ENCODE results near the gene RLIM.
"Not testable (repeated sequence)": the region's sequence is repeated elsewhere in the genome, so short reads cannot be mapped to it uniquely, and the experiment has no call there.

RLIM gene

DNA sequence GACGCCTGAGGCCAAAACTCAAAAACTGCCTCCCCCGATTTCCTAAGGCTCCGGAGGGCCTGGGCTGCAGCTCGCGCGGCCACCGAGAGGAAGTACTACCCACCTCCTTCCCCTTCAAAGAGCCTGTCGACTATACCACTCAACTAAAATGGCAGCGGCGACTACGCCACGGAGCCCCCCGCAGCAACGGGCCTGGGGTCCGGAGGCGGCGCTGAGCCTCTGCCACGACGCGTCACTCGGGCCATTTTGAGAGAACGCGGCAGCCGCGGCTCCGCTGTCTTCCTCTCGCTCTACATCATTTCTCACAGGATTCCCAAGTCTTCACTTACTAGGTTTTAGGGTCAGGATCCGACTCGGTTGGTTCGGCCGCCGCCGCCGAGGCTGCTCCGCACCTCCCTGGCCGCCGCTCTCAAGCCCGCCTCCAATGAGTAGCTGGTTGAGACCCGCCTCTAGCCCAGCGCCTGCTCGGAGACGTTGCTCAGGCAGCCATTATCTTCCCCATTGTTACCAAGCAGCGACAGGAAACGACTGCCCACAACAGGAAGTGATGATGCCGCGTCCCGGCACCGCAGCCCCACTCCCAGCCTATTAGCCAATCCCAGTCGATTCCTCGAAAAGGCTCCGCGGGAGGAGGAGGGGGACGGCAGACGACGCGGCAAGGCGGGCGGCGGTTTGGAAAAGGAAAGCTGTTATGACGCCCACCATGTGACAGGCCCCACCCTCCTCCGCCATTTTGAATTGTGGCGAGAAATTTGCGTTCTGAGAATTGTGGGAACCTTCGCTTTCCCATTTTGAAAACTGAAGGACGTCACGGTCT, at the start of gene RLIM:
RLIM (minus strand) TSS at position 532 of the 817 bp plus-strand sequence. CDS start 18,647 bp downstream, outside the sequence.
- H3K4me1 Mint-ChIP-seq = peaks cover 4% of the 10 kb centered on the region
- DNase-seq (ENCODE audit: low spot score in 2 of 2) (peak; percentile 68 to 92), ATAC-seq (peak; percentile 97)
- peak within 1 kb of the TSS; percentile 96 for H3K4me3 Mint-ChIP-seq
- peaks cover 48% of the 10 kb centered on the region for H3K36me3 Mint-ChIP-seq
- H3K27ac Mint-ChIP-seq = peak within 1 kb of the TSS; percentile 99
- no peaks in the 10 kb centered on the region for H3K9me3 Mint-ChIP-seq

- no peak for ATAC-seq
- no peak for DNase-seq (ENCODE audit: low spot score in 2 of 2)
- no peaks in the 10 kb centered on the region for H3K36me3 Mint-ChIP-seq
- no peak overlapping the region for H3K27ac Mint-ChIP-seq
- H3K4me1 Mint-ChIP-seq = peaks cover 5% of the 10 kb centered on the region
- no peaks in the 10 kb centered on the region for H3K9me3 Mint-ChIP-seq
- no peak overlapping the region for H3K4me3 Mint-ChIP-seq
These were observed 41.8 kb upstream of the RLIM start for GRCh38 chrX:74656079-74656745.

- H3K4me3 Mint-ChIP-seq; ATAC-seq; H3K9me3 Mint-ChIP-seq; DNase-seq (ENCODE audit: low spot score in 2 of 2); H3K27ac Mint-ChIP-seq; H3K4me1 Mint-ChIP-seq; H3K36me3 Mint-ChIP-seq: not testable (repeated sequence)
These were observed 40.5 kb upstream of the RLIM start for GRCh38 chrX:74654953-74655352.

GRCh38 chrX:74636749-74637314, 22.4 kb upstream of the RLIM start:
- Mint-ChIP-seq H3K4me3 (no peak overlapping the region), H3K9me3 (no peaks in the 10 kb centered on the region), H3K27ac (no peak overlapping the region), H3K4me1 (no peaks in the 10 kb centered on the region), H3K36me3 (no peaks in the 10 kb centered on the region)
- no peak for DNase-seq (ENCODE audit: low spot score in 2 of 2)
- no peak for ATAC-seq

- peak overlapping the region; percentile 99 for H3K27ac Mint-ChIP-seq
- ATAC-seq (no peak), DNase-seq (ENCODE audit: low spot score in 2 of 2) (peak in 1 of 2 donors; percentile 53)
- peaks cover 4% of the 10 kb centered on the region for H3K4me1 Mint-ChIP-seq
- peaks cover 55% of the 10 kb centered on the region for H3K36me3 Mint-ChIP-seq
- H3K4me3 Mint-ChIP-seq = peak overlapping the region; percentile 96
- H3K9me3 Mint-ChIP-seq = no peaks in the 10 kb centered on the region
These were observed 893 bp downstream of the RLIM start for GRCh38 chrX:74613370-74614092.

GRCh38 chrX:74606799-74607198, 7.6 kb downstream of the RLIM start:
- no peaks in the 10 kb centered on the region for H3K9me3 Mint-ChIP-seq
- H3K4me3 Mint-ChIP-seq = no peak overlapping the region
- peaks cover 76% of the 10 kb centered on the region for H3K36me3 Mint-ChIP-seq
- DNase-seq (ENCODE audit: low spot score in 2 of 2) (no peak), ATAC-seq (no peak)
- peaks cover 24% of the 10 kb centered on the region for H3K4me1 Mint-ChIP-seq
- no peak overlapping the region for H3K27ac Mint-ChIP-seq

GRCh38 chrX:74606342-74606741, 8.1 kb downstream of the RLIM start:
- no peaks in the 10 kb centered on the region for H3K9me3 Mint-ChIP-seq
- peaks cover 75% of the 10 kb centered on the region for H3K36me3 Mint-ChIP-seq
- DNase-seq (ENCODE audit: low spot score in 2 of 2) = no peak
- H3K4me1 Mint-ChIP-seq = peaks cover 24% of the 10 kb centered on the region
- no peak overlapping the region for H3K4me3 Mint-ChIP-seq
- no peak overlapping the region for H3K27ac Mint-ChIP-seq
- no peak for ATAC-seq

DNA sequence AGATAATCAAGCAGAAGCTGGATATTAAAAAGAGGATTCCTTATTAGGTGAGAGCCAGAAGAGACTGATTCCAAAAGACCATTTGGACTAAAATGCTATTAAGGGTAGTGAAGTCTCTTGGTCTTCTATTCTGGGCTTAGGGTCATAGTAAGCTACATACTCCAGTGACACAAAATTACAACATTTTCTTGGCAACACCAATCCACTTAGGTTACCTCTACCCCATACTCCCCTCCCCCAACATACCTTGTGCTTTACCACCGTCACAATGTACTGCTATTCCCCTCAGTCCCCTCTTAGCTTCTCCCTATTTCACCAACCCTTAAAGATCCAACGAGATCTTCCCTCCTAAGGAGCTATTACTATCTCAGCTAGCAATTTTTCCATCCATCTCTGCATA, 11.4 kb downstream of the RLIM start:
- no peak for ATAC-seq
- no peak for DNase-seq (ENCODE audit: low spot score in 2 of 2)
- Mint-ChIP-seq H3K36me3 (peaks cover 76% of the 10 kb centered on the region), H3K9me3 (no peaks in the 10 kb centered on the region), H3K4me1 (peaks cover 31% of the 10 kb centered on the region), H3K27ac (no peak overlapping the region), H3K4me3 (no peak overlapping the region)

GRCh38 chrX:74602142-74602541, 12.3 kb downstream of the RLIM start:
- H3K36me3 Mint-ChIP-seq = peaks cover 76% of the 10 kb centered on the region
- peaks cover 31% of the 10 kb centered on the region for H3K4me1 Mint-ChIP-seq
- DNase-seq (ENCODE audit: low spot score in 2 of 2) = no peak
- ATAC-seq = no peak
- H3K4me3 Mint-ChIP-seq = no peak overlapping the region
- H3K9me3 Mint-ChIP-seq = no peaks in the 10 kb centered on the region
- H3K27ac Mint-ChIP-seq = no peak overlapping the region

GRCh38 chrX:74593593-74593992, 20.8 kb downstream of the RLIM start:
- H3K9me3 Mint-ChIP-seq = no peaks in the 10 kb centered on the region
- peaks cover 5% of the 10 kb centered on the region for H3K4me1 Mint-ChIP-seq
- ATAC-seq (no peak), DNase-seq (ENCODE audit: low spot score in 2 of 2) (no peak)
- H3K27ac Mint-ChIP-seq = no peak overlapping the region
- H3K36me3 Mint-ChIP-seq = peaks cover 96% of the 10 kb centered on the region
- H3K4me3 Mint-ChIP-seq = no peak overlapping the region

DNA sequence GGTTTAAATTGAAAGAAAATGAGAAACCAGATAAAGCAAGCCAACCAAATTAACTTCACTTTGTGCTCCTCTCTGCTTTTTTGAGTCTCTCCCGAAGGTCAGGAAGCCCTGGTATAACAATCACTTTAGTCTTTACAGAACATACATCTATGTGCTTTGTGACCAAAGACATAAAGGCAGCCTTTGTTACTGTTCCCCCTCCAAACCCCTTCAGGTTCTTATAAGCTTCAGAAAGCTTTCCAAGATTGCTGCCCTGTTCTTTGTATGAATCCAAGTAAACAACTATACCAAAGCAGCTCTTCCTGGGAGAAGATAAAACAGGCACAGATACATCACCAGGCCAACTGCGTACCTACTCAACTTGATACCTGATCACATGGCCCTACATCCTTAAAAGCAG, 28.7 kb downstream of the RLIM start:
- H3K4me3 Mint-ChIP-seq = no peak overlapping the region
- no peaks in the 10 kb centered on the region for H3K9me3 Mint-ChIP-seq
- peak overlapping the region; percentile 52 for H3K27ac Mint-ChIP-seq
- ATAC-seq = no peak
- DNase-seq (ENCODE audit: low spot score in 2 of 2) = no peak
- H3K4me1 Mint-ChIP-seq = peaks cover 5% of the 10 kb centered on the region
- H3K36me3 Mint-ChIP-seq = peaks cover 42% of the 10 kb centered on the region

GRCh38 chrX:74579597-74580198, 34.7 kb downstream of the RLIM start:
- no peak overlapping the region for H3K4me3 Mint-ChIP-seq
- peaks cover 6% of the 10 kb centered on the region for H3K4me1 Mint-ChIP-seq
- H3K27ac Mint-ChIP-seq = peak overlapping the region; percentile 61
- peaks cover 6% of the 10 kb centered on the region for H3K36me3 Mint-ChIP-seq
- H3K9me3 Mint-ChIP-seq = no peaks in the 10 kb centered on the region
- DNase-seq (ENCODE audit: low spot score in 2 of 2) (no peak), ATAC-seq (peak; percentile 15)

GRCh38 chrX:74578137-74578536, 36.3 kb downstream of the RLIM start:
- Mint-ChIP-seq H3K4me1 (peaks cover 6% of the 10 kb centered on the region), H3K4me3 (no peak overlapping the region), H3K36me3 (peaks cover 6% of the 10 kb centered on the region), H3K27ac (no peak overlapping the region), H3K9me3 (no peaks in the 10 kb centered on the region)
- ATAC-seq = peak; percentile 99
- DNase-seq (ENCODE audit: low spot score in 2 of 2) = no peak

DNA sequence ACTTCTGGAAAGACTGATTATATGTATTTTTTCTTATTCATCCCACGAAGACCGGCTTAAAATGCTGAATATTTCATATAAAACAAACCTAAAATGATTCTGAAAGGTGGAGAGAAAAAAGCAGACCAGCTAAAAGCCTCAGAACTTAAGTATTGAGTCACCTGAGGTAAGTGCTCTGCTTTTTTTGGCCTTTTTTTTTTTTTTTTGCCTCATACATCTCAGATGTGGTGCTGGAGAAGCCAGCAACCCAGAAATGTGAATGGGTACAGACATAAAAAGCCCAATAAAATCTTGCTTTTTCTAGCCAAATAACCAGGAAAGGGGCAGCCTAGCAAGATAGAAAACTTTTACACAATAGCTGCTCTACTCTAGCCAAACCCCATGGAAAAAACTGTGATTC, 57.0 kb downstream of the RLIM start:
- Mint-ChIP-seq H3K36me3 (no peaks in the 10 kb centered on the region), H3K4me1 (no peaks in the 10 kb centered on the region), H3K4me3 (no peak overlapping the region), H3K9me3 (no peaks in the 10 kb centered on the region), H3K27ac (no peak overlapping the region)
- ATAC-seq = no peak
- no peak for DNase-seq (ENCODE audit: low spot score in 2 of 2)

DNA sequence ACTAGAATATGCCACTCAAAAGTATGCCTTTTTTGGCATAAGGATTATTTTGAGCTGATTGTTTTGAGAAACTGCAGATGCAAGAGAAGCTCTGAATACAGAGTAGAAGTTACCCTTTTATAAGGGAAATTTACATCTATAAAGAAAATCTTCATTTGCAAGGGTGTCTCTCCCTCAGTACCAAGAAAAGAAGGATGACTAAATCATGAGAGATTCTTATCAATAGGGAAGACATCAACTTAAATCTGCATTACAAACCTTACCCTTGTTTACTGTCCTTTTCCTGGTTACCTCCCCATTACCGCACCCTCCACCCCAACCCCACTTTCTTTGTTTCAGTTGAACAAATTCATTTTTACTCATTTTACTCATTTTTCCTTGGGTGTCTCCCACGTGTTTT, 62.5 kb downstream of the RLIM start:
- H3K36me3 Mint-ChIP-seq = no peaks in the 10 kb centered on the region
- H3K27ac Mint-ChIP-seq = no peak overlapping the region
- DNase-seq (ENCODE audit: low spot score in 2 of 2) (no peak), ATAC-seq (no peak)
- H3K9me3 Mint-ChIP-seq = no peaks in the 10 kb centered on the region
- no peak overlapping the region for H3K4me3 Mint-ChIP-seq
- H3K4me1 Mint-ChIP-seq = no peaks in the 10 kb centered on the region
